ENCODE results near the gene BHLHE40.

Gene BHLHE40

DNA sequence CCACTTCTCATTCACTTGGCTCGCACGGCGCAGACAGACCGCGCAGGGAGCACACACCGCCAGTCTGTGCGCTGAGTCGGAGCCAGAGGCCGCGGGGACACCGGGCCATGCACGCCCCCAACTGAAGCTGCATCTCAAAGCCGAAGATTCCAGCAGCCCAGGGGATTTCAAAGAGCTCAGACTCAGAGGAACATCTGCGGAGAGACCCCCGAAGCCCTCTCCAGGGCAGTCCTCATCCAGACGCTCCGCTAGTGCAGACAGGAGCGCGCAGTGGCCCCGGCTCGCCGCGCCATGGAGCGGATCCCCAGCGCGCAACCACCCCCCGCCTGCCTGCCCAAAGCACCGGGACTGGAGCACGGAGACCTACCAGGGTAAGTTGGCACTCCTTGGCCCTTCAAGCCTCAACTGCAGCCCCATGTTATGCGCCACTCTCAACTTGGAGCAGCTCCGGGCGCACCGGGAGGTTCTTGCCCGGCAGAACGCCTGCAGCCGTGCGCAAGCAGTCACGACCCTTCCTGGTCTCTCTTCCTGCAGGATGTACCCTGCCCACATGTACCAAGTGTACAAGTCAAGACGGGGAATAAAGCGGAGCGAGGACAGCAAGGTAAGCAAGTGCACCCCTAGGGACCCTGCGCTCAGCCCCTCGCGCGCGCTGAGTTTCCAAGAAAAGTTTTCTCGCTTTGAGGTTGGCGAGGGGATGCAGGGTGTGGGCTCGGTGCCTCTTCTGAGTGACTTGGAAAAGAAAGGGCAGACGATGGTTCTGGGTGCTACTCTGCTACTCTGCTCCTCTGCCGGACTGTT lies at the start of gene BHLHE40:
BHLHE40 (plus strand) TSS at position 10 of the 801 bp plus-strand sequence; CDS start at position 292, 282 bp downstream.
- TF ChIP-seq CTCF (IDR thresholded peaks at IDR 0.05; ENCODE audit: borderline replicate concordance, insufficient read depth, low read depth, low read length) = no peak
- peak within 1 kb of the TSS; percentile 71 for H3K4me3 ChIP-seq (ENCODE audit: low read depth, low read length)

DNA sequence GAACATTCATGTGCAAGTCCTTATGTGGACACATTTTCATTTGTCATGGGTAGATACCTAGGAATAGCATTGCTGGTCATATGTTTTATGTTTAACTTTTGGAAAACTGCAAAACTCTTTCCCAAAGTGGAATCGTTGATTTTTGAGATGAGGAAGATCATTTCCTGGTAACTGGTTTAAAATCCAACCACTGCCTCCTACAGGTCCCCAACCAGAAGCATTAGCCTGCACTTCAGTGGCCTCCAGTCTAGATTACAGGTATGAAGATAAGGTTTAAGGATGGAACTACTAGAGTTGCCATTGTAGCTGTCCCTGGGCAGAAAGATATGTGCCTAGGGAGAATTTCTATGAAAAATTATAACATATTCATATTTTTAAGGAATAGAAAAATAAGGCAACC lies 48.7 kb upstream of the BHLHE40 start:
- no peak for TF ChIP-seq CTCF (IDR thresholded peaks at IDR 0.05; ENCODE audit: borderline replicate concordance, insufficient read depth, low read depth, low read length)
- no peak overlapping the region for H3K4me3 ChIP-seq (ENCODE audit: low read depth, low read length)

DNA sequence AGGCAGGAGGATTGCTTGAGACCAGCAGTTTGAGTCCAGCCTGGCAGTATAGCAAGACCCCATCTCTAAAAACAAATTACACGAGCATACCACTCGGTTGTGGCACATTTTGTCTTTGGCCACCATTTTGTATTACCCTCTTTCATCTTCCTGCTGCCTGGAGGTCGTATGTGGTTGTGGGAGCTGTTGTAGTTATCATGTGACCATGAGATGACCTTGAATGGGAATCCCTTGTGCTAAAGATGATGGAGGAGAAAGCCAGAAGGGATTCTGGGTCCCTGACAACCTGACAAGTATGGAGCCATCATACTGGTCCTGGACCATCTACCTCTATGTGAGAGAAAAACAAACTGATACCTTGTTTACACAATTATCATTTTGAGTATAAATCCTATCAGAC lies 45.2 kb upstream of the BHLHE40 start:
- no peak for TF ChIP-seq CTCF (IDR thresholded peaks at IDR 0.05; ENCODE audit: borderline replicate concordance, insufficient read depth, low read depth, low read length)

DNA sequence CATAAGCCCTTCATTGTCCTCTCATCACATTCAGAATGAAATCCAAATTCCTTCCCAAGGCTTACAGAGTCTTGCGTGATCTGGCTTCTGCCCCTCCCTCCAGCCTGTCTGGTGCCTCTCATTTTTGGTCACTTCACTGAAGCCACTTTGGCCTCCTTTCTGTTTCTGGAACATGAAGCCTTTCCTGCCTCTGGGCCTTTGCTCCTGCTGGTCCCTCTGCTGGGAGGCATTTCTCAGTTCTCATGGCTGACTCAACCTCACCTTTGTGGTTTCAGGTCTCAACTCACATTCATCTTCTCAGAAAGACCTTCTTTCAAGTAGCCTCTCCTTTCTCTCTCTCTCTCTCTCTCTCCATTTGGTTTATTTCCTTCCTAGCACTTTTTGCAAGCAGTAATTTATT lies 43.9 kb upstream of the BHLHE40 start:
- H3K4me3 ChIP-seq (ENCODE audit: low read depth, low read length) = no peak overlapping the region
- TF ChIP-seq CTCF (IDR thresholded peaks at IDR 0.05; ENCODE audit: borderline replicate concordance, insufficient read depth, low read depth, low read length) = no peak

More for the DNA sequence above, 45.2 kb upstream of the BHLHE40 start:
- no peak overlapping the region for H3K4me3 ChIP-seq (ENCODE audit: low read depth, low read length)

DNA sequence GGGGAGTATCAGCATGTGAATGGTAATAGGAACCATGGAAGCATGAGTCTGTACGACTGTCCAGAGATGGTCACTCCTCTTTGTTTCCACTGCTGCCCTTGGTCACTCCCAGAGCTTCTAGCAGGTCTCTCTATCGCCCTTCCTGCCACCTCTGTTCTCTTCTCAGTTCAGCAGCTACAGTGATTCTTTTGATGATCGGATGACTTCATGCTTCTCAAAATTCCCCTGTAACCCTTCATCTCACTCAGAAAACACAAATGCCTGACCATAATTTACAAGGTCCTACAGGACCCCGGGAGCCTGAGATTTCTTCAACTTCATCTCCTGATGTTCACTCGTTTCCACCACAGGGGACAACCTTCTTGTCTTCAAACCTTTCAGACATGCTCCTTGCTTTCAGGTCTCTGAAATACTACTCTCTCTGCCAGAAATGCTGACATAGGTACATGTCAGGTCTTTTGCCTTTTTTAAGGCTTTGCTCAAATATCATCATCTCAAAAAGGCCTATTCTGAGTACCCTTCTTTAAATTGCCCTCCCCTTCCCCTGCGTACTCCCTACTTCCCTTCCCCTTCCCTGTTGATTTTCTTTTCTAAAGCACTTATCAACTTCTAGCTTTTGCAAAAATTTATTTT lies 42.1 kb upstream of the BHLHE40 start:
- no peak for TF ChIP-seq CTCF (IDR thresholded peaks at IDR 0.05; ENCODE audit: borderline replicate concordance, insufficient read depth, low read depth, low read length)
- H3K4me3 ChIP-seq (ENCODE audit: low read depth, low read length) = no peak overlapping the region

GRCh38 chr3:4938281-4938982 lies 40.8 kb upstream of the BHLHE40 start:
- no peak overlapping the region for H3K4me3 ChIP-seq (ENCODE audit: low read depth, low read length)
- no peak for TF ChIP-seq CTCF (IDR thresholded peaks at IDR 0.05; ENCODE audit: borderline replicate concordance, insufficient read depth, low read depth, low read length)
